ENCODE results near the gene DENND4A. TPM values are rescaled to one million over a fixed set of nuclear protein-coding genes. Genes with fewer than 3 reads are reported as not detected.

The DENND4A gene
- total RNA-seq, result 10 to 100 TPM; 47.3 to 52.0 TPM

DNA sequence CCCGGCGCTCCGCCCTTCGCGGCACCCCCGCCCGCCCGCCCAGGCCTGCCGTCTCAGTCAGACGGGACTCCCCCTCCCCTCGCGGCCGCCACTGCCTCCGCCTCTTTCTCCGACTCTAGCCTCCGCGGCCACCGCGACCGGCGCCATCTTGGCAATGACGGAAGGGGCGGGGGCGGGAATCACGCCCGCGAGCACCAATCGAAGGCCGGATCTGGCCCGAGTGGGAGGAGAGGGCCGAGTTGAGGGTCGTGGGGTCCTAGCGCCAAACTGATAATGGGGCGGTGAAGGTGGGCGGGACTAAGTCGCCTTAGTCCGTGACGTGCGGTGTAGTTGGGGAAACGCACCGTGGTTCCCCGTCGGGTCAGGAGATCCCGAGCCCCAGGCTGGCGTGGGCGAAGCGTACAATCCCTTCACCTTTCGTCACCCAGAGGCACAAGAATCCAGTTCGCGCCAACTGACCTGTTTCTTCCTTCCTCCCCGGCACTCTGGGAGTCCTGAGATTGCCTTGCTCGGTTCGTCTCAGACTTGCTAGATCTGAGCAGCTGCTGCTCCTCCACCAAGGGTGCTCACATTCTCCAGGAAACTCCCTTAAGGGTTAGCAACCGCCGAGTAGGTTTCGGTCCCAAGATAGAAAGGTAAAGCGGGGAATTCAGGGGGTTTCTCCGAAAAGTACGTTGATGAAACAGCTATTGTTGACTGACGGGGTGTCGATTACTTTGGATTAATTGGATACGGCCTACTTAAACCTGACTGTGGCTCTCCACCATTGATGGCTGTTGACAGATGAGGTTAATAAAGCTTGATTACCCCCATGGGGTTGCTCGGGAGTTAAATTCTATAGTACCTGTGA, at the start of gene DENND4A:
DENND4A (minus strand) TSS at position 156 of the 850 bp plus-strand sequence. CDS start 35,843 bp downstream, outside the sequence.
- H3K36me3 Mint-ChIP-seq, result peaks cover 11% of the 10 kb centered on the region

GRCh38 chr15:65841121-65841930, 49.2 kb upstream of the DENND4A start:
- Mint-ChIP-seq H3K4me1 (peaks cover 3% of the 10 kb centered on the region), H3K27me3 (peaks cover 5% of the 10 kb centered on the region), H3K27ac (no peak overlapping the region), H3K36me3 (no peaks in the 10 kb centered on the region), H3K4me3 (no peak overlapping the region), H3K9me3 (ENCODE audit: low read depth) (no peaks in the 10 kb centered on the region)
- CTCF ChIA-PET, result interaction anchor here (0.9 to 2.0 kb wide), 5 partner anchors 8 to 210 kb away, joined by 3 to 6 read pairs (median 5); no protein-coding TSS in a partner anchor
- ATAC-seq (no peak), DNase-seq (no peak)

More for the DNA sequence above, at the start of gene DENND4A:
- CTCF ChIA-PET, result interaction anchor here (0.7 to 6.6 kb wide), 13 partner anchors 9 to 76 kb away, joined by 3 to 48 read pairs (median 6); partner anchors contain the start of gene RAB11A
- ATAC-seq, result peak; percentile 84
- Mint-ChIP-seq H3K27me3 (no peaks in the 10 kb centered on the region), H3K9me3 (ENCODE audit: low read depth) (no peaks in the 10 kb centered on the region), H3K27ac (peak within 1 kb of the TSS; percentile 97), H3K4me3 (peak within 1 kb of the TSS; percentile 93), H3K4me1 (peaks cover 63% of the 10 kb centered on the region)
- peak; percentile 99 for DNase-seq

GRCh38 chr15:65839985-65840384, 47.9 kb upstream of the DENND4A start:
- Mint-ChIP-seq H3K27ac (no peak overlapping the region), H3K9me3 (ENCODE audit: low read depth) (no peaks in the 10 kb centered on the region), H3K4me1 (peaks cover 3% of the 10 kb centered on the region), H3K4me3 (no peak overlapping the region), H3K36me3 (no peaks in the 10 kb centered on the region), H3K27me3 (peaks cover under 1% of the 10 kb centered on the region)
- ATAC-seq (no peak), DNase-seq (no peak)
- CTCF ChIA-PET, result interaction anchor here (1.4 to 1.6 kb wide), 2 partner anchors 15 to 202 kb away, joined by 4 to 5 read pairs; no protein-coding TSS in a partner anchor

DNA sequence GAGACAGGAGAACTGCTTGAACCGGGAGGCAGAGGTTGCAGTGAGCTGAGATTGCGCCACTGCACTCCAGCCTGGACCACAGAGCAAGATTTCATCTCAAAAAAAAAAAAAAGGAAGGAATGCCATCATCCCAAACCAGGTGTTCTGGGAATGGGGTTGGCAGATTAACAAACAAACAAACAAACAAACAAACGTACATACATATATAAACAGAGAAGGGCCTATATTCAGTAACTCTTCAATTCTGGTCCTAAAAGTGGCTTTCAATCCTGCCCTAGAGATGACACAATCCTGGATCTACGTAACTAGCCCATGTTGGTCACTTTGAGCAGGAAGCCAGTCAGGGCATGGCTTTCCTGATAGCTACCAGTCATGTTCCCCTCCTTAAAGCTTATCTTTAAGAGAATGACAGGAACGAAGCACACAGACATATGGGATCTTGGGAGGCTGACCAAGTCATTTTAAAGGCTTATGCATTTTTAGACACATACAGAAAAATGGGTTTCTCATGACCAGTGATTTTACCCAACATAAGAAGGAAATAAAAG, 47.3 kb upstream of the DENND4A start:
- Mint-ChIP-seq H3K27me3 (no peaks in the 10 kb centered on the region), H3K36me3 (no peaks in the 10 kb centered on the region), H3K4me1 (peaks cover 6% of the 10 kb centered on the region), H3K9me3 (ENCODE audit: low read depth) (no peaks in the 10 kb centered on the region), H3K4me3 (no peak overlapping the region), H3K27ac (no peak overlapping the region)
- CTCF ChIA-PET, result interaction anchor here (1.4 to 1.6 kb wide), 2 partner anchors 15 to 201 kb away, joined by 4 to 5 read pairs; no protein-coding TSS in a partner anchor
- DNase-seq (no peak), ATAC-seq (no peak)

DNA sequence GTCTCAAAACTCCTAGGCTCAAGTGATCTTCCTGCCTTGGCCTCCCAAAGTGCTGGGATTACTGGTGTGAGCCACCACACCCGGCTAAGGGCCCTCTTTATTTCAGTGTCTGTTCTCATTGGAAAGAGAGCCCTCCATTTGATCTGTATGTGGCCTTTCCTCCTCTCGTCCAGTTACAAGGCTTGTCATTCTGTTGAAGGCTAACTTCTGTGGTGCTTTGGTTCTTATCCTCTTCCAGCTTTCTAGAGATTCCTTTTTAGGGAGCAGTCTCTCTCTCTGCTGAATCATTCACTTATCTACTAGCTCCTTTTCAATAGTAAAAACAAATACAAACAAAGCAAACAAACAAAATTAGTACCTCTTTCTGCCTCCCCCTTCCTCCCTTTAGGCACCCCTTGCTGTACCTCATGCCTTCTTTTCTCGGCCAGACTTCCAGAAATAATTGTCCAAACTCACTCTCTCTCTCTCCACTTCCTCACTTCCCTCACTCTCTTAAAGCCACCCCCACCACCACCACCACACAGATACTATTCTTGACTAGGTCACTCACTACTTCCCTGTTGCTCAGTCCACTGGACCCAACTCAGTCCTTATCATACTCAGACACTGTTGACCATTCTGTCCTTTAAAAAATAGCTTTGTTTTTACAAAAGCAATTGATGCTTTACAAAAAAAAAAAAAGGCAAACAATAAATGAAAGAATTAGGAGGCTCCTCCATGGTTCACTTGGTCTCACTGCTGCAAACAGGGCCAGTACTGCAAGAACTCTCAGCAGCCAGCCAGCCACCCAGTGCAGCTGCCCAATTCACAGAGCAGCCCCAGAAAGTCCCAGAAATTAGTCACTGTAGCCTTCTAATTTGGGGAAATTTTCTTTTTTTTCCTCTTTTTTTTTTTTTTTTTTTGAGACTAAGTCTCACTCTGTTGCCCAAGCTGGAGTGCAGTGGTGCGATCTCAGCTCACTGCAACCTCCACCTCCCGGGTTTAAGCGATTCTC, 45.5 kb upstream of the DENND4A start:
- peaks cover 22% of the 10 kb centered on the region for H3K4me1 Mint-ChIP-seq
- H3K9me3 Mint-ChIP-seq (ENCODE audit: low read depth), result no peaks in the 10 kb centered on the region
- no peak overlapping the region for H3K4me3 Mint-ChIP-seq
- ATAC-seq (no peak), DNase-seq (no peak)
- CTCF ChIA-PET, result interaction anchor here (0.8 to 7.2 kb wide), 19 partner anchors 11 to 325 kb away, joined by 3 to 48 read pairs (median 5); partner anchors contain the start of genes DENND4A and INTS14
- H3K27ac Mint-ChIP-seq, result no peak overlapping the region
- H3K36me3 Mint-ChIP-seq, result no peaks in the 10 kb centered on the region
- H3K27me3 Mint-ChIP-seq, result no peaks in the 10 kb centered on the region

DNA sequence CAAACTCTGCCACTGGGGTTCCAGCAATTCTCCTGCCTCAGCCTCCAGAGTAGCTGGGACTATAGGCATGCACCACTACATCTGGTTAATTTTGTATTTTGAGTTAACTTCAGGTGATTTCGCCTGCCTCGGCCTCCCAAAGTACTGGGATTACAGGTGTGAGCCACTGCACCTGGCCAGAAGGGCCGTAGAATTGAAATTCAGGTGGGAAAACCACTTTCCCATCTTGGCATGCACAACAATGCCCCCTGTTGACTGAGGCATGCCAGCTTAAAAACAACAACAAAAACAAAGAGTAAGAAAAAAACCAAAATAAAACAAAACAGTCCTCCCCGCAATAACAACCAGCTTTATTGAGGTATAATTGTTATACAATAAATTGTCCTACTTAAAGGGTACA, 44.6 kb upstream of the DENND4A start:
- H3K4me1 Mint-ChIP-seq, result peaks cover 28% of the 10 kb centered on the region
- H3K36me3 Mint-ChIP-seq, result no peaks in the 10 kb centered on the region
- H3K4me3 Mint-ChIP-seq, result no peak overlapping the region
- H3K27me3 Mint-ChIP-seq, result no peaks in the 10 kb centered on the region
- CTCF ChIA-PET, result interaction anchor here (0.8 to 7.2 kb wide), 26 partner anchors 12 to 324 kb away, joined by 3 to 48 read pairs (median 4); partner anchors contain the start of genes DENND4A and INTS14
- no peak for ATAC-seq
- DNase-seq, result no peak
- H3K27ac Mint-ChIP-seq, result no peak overlapping the region
- no peaks in the 10 kb centered on the region for H3K9me3 Mint-ChIP-seq (ENCODE audit: low read depth)

DNA sequence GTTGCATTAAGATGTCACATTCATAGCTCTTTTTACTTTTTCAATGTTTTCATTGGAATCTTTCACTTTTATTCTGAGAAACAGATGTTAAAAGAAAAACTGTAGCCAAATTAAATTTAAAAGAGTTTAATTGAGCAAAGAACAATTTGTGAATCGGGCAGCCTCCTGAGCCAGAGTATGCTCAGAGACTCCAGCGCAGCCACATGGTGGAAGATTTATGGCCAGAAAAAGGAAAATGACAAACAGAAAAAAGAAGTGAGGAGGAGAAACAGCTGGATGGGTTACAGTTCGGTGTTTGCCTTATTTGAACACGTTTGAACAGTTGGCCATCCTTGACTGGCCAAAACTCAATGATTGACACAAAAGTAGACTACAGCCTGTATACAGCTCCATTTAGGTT, 43.4 kb upstream of the DENND4A start:
- no peak overlapping the region for H3K27ac Mint-ChIP-seq
- no peaks in the 10 kb centered on the region for H3K36me3 Mint-ChIP-seq
- no peak overlapping the region for H3K4me3 Mint-ChIP-seq
- peaks cover 31% of the 10 kb centered on the region for H3K4me1 Mint-ChIP-seq
- no peaks in the 10 kb centered on the region for H3K9me3 Mint-ChIP-seq (ENCODE audit: low read depth)
- ATAC-seq (no peak), DNase-seq (no peak)
- no peaks in the 10 kb centered on the region for H3K27me3 Mint-ChIP-seq
- CTCF ChIA-PET, result interaction anchor here (0.7 to 7.2 kb wide), 15 partner anchors 9 to 224 kb away, joined by 3 to 48 read pairs (median 4); partner anchors contain the start of genes DENND4A and INTS14

DNA sequence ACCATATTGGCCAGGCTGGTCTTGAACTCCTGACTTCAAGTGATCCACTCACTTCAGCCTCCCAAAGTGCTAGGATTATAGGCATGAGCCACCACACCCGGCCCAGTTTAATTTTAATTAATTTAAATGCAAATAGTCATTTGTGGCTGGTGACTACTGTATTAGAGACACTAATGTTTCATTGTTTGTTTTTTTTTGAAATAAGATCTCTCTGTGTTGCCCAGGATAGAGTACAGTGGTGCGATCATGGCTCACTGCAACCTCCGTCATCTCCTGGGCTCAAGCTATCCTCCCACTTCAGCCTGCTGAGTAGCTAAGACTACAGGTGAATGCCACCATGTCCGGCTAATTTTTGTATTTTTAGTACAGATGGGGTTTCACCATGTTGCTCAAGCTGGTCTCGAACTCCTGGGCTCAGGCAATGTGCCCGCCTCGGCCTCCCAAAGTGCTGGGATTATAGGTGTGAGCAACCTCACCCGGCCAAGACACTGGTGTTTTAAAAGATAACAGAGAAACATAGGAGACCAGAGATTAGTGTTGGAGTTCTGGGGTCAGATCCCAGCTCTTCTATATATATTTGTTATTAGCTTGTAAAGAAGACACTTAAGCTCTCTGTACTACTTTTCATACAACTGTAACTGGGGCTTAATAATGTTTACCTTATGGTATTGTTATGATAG, 42.6 kb upstream of the DENND4A start:
- no peaks in the 10 kb centered on the region for H3K36me3 Mint-ChIP-seq
- no peaks in the 10 kb centered on the region for H3K9me3 Mint-ChIP-seq (ENCODE audit: low read depth)
- no peaks in the 10 kb centered on the region for H3K27me3 Mint-ChIP-seq
- DNase-seq (no peak), ATAC-seq (no peak)
- H3K4me1 Mint-ChIP-seq, result peaks cover 31% of the 10 kb centered on the region
- no peak overlapping the region for H3K4me3 Mint-ChIP-seq
- H3K27ac Mint-ChIP-seq, result no peak overlapping the region
- CTCF ChIA-PET, result interaction anchor here (0.8 to 7.2 kb wide), 12 partner anchors 12 to 223 kb away, joined by 3 to 48 read pairs (median 5); partner anchors contain the start of genes DENND4A and INTS14

DNA sequence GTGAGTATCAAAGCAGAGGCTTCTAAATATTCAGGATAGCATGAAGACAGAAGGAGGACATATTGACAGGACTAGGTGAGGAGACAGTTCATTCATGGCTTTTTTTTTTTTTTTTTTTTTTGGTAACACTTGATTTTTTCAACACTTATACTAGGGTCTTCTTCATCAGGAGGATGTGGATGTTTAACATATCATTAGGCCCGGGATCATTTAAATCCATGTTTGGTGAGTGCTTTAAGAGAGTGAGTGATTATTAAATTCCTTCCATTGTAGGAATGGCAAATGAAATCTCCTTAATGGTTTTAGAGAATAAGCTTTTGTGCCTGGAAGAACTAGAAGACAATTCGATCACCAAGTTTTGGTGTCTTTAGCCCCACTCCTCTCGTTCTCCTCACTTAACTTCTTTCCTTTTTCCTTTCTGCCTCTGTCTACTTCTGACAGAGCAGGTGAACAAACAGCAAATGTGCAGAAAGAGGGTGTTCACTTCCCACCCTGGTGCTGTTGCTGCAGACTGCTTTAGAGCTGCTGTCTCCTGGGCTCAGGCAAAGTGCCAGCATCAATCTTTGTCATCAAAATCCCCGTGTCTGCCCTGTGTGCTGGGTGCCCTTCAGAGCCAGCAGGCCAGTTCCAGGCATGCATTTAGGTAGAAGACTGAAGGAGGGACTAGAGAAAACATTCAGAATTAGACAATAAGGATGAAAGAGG, 41.6 kb upstream of the DENND4A start:
- Mint-ChIP-seq H3K9me3 (ENCODE audit: low read depth) (no peaks in the 10 kb centered on the region), H3K36me3 (no peaks in the 10 kb centered on the region), H3K4me3 (peak overlapping the region; percentile 51), H3K4me1 (peaks cover 40% of the 10 kb centered on the region), H3K27me3 (no peaks in the 10 kb centered on the region), H3K27ac (peak overlapping the region; percentile 95)
- DNase-seq (no peak), ATAC-seq (peak; percentile 21)
- CTCF ChIA-PET, result interaction anchor here (0.8 to 7.2 kb wide), 16 partner anchors 8 to 304 kb away, joined by 3 to 48 read pairs (median 6); partner anchors contain the start of genes DENND4A, HACD3 and RAB11A

DNA sequence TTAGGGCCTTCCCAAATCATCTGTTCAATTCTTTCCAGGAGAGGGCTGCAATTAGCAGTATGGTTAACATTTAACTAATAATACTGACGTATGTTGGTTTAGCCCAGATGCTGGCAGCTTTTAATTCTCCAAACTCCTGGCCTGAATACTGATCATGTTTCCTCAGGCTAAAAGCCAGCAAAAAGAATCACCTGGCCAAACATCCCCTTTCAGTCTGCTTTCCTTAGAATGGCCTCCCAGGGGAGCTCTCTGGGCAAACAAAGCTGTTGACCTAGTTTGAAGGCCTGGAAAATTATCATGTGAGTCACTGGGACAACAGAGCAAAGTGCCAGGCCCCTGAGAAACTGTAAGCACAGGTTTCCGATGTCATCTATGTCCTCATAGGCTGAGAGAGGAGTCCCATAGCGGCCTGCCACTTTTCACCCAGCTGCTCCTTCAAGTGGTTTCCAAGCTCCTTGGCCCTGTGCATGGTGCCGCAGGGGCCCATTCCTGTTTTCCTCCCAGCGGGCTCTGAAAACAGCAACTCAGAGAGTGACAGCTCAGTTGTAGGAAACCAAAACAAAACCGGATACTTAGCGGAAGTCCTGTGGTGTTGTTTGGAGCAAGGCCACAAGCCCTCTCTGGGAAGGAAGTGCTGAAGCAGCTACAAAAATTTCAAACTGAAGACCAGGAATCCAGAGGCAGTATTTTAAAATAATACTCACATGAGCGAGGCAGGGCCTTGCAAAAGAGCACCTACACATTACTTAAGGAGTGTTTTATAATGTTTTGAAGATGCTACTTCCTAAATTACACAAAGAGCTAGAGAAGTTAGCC, 40.7 kb upstream of the DENND4A start:
- peaks cover 48% of the 10 kb centered on the region for H3K4me1 Mint-ChIP-seq
- H3K4me3 Mint-ChIP-seq, result peak overlapping the region; percentile 51
- H3K36me3 Mint-ChIP-seq, result peaks cover 1% of the 10 kb centered on the region
- no peaks in the 10 kb centered on the region for H3K9me3 Mint-ChIP-seq (ENCODE audit: low read depth)
- ATAC-seq (peak; percentile 77), DNase-seq (peak; percentile 80)
- H3K27ac Mint-ChIP-seq, result peak overlapping the region; percentile 95
- no peaks in the 10 kb centered on the region for H3K27me3 Mint-ChIP-seq
- CTCF ChIA-PET, result interaction anchor here (0.5 to 7.2 kb wide), 22 partner anchors 9 to 303 kb away, joined by 3 to 48 read pairs (median 5); partner anchors contain the start of genes DENND4A, HACD3, INTS14 and RAB11A

All from activated CD8-positive, alpha-beta memory T cell treated with anti-CD3 and anti-CD28 coated beads, Interleukin-2, amount 10 ng/mL, durations not matched to agents 7 days and 5 days (primary cell).